Loucy (cell line): ENCODE results near the gene CYP2D6.
A peak's percentile ranks its signal among the peaks of the same experiment; 100 is the strongest.

Source experiments
- H2AFZ ChIP-seq: fragments of 200-600 bp; sonication (generic); 2 replicates; pipeline ENCODE4 v1.6.0; 2016; ENCODE audit warnings: antibody characterized with exemption, mild to moderate bottlenecking, low read length, moderate library complexity
- H3F3A ChIP-seq: fragments of 200-600 bp; 2 replicates; pipeline ENCODE4 v1.6.0; 2016; ENCODE audit warnings: antibody characterized with exemption, low read depth, mild to moderate bottlenecking
- H3K27me3 ChIP-seq: fragments of 200-600 bp; sonication (generic); 2 replicates; pipeline ENCODE4 v1.6.1; 2014; ENCODE audit warnings: low read length, mild to moderate bottlenecking; ENCODE audit not compliant: insufficient read depth, poor library complexity, severe bottlenecking
- H3K36me3 ChIP-seq: fragments of 200-600 bp; sonication (generic); 2 replicates; pipeline ENCODE4 v1.6.1; 2016; ENCODE audit warnings: low read length; ENCODE audit not compliant: insufficient read depth
- H3K4me1 ChIP-seq: fragments of 200-600 bp; sonication (generic); 2 replicates; pipeline ENCODE4 v1.5.1; 2014; ENCODE audit warnings: low read length, mild to moderate bottlenecking; ENCODE audit not compliant: insufficient read depth, poor library complexity, severe bottlenecking
- H3K4me2 ChIP-seq: fragments of 200-600 bp; sonication (generic); 2 replicates; pipeline ENCODE4 v1.6.0; 2014; ENCODE audit warnings: antibody characterized with exemption, low read length, low read depth, mild to moderate bottlenecking; ENCODE audit not compliant: poor library complexity, severe bottlenecking
- H3K4me3 ChIP-seq: fragments of 200-600 bp; sonication (generic); 2 replicates; pipeline ENCODE4 v1.5.1; 2014; ENCODE audit warnings: low read length, mild to moderate bottlenecking, mixed read lengths; ENCODE audit not compliant: poor library complexity, severe bottlenecking
- H3K79me2 ChIP-seq: fragments of 200-600 bp; sonication (generic); 2 replicates; pipeline ENCODE4 v1.6.1; 2014; ENCODE audit warnings: low read length; ENCODE audit not compliant: insufficient read depth
- H3K9ac ChIP-seq: fragments of 200-600 bp; sonication (generic); 2 replicates; pipeline ENCODE4 v1.6.0; 2014; ENCODE audit warnings: mild to moderate bottlenecking, low read depth, low read length, moderate library complexity; ENCODE audit not compliant: poor library complexity, severe bottlenecking
- H3K9me2 ChIP-seq: fragments of 200-600 bp; sonication (generic); replicated peaks from 2 replicates; pipeline ENCODE4 v1.6.1; 2016; ENCODE audit warnings: low read depth, low read length, mixed read lengths
- H3K9me3 ChIP-seq: fragments of 200-600 bp; sonication (generic); 2 replicates; pipeline ENCODE4 v1.6.1; 2014; ENCODE audit warnings: mild to moderate bottlenecking, antibody characterized with exemption, low read length, low read depth; ENCODE audit not compliant: insufficient read depth
- H4K20me1 ChIP-seq: fragments of 200-600 bp; sonication (generic); 2 replicates; pipeline ENCODE4 v1.6.0; 2014; ENCODE audit warnings: antibody characterized with exemption, low read length, mild to moderate bottlenecking; ENCODE audit not compliant: insufficient read depth, poor library complexity, severe bottlenecking
- CTCF ChIP-seq: fragments of 200-600 bp; sonication (generic); conservative IDR thresholded peaks from 2 replicates; pipeline ENCODE4 v1.5.1; 2014; ENCODE audit warnings: mild to moderate bottlenecking, antibody characterized with exemption, low read length
- EZH2phosphoT487 ChIP-seq: fragments of 200-600 bp; IDR thresholded peaks from 2 replicates; pipeline ENCODE4 v1.6.1; 2018; ENCODE audit warnings: antibody characterized with exemption, mild to moderate bottlenecking, moderate library complexity, borderline replicate concordance

CYP2D6 gene

GRCh38 chr22:42171417-42171816, 40.8 kb upstream of the CYP2D6 start:
- Histone ChIP-seq H3K9ac (no peak overlapping the region), H3K9me3 (no peaks in the 10 kb centered on the region), H3K4me3 (no peak overlapping the region), H3K9me2 (no peaks in the 10 kb centered on the region), H3K36me3 (peaks cover 54% of the 10 kb centered on the region; the same call in 1 of the 2 replicates), H3K4me2 (no peak overlapping the region), H2AFZ (no peak overlapping the region), H3K79me2 (peaks cover 75% of the 10 kb centered on the region), H3K4me1 (peaks cover 23% of the 10 kb centered on the region), H3F3A (no peaks in the 10 kb centered on the region; the same call in 1 of the 2 replicates), H3K27me3 (no peaks in the 10 kb centered on the region), H4K20me1 (peaks cover 14% of the 10 kb centered on the region)
- TF ChIP-seq EZH2phosphoT487 (no peak), CTCF (no peak)

GRCh38 chr22:42170946-42171345, 40.3 kb upstream of the CYP2D6 start:
- H3K79me2 ChIP-seq = peaks cover 73% of the 10 kb centered on the region
- H3K4me2 ChIP-seq = no peak overlapping the region
- H3K9ac ChIP-seq = no peak overlapping the region
- H2AFZ ChIP-seq = no peak overlapping the region
- no peaks in the 10 kb centered on the region for H3K9me3 ChIP-seq
- H3K27me3 ChIP-seq = no peaks in the 10 kb centered on the region
- peaks cover 21% of the 10 kb centered on the region for H3K4me1 ChIP-seq
- H3K9me2 ChIP-seq = no peaks in the 10 kb centered on the region
- H4K20me1 ChIP-seq = peaks cover 14% of the 10 kb centered on the region
- peaks cover 53% of the 10 kb centered on the region; the same call in 1 of the 2 replicates for H3K36me3 ChIP-seq
- H3F3A ChIP-seq = no peaks in the 10 kb centered on the region; the same call in 1 of the 2 replicates
- TF ChIP-seq CTCF (no peak), EZH2phosphoT487 (no peak)
- H3K4me3 ChIP-seq = no peak overlapping the region

DNA sequence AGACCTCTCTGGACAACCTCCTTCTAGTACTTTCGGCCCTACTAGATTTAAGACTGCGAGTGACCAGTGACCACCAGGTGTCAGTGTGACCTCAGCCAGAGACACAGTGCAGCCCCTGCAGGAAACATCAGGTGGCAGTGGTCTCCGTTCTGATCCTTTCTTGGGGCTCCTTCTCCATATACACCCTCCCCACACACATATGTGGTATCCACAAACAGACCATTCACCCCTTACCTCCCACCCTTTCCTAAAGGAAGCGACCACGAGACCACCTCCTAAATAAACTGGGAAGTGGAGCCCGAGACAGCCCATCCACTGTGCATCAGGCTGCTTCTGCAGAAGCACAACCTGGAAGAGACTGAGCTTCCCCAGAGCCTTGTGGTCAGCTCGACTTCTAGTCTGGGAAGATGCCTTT, 38.5 kb upstream of the CYP2D6 start:
- Histone ChIP-seq H3F3A (no peaks in the 10 kb centered on the region), H2AFZ (no peak overlapping the region), H3K4me1 (peaks cover 17% of the 10 kb centered on the region), H3K36me3 (peaks cover 64% of the 10 kb centered on the region; the same call in 1 of the 2 replicates), H3K4me2 (no peak overlapping the region), H3K9ac (no peak overlapping the region), H4K20me1 (peaks cover 14% of the 10 kb centered on the region), H3K27me3 (no peaks in the 10 kb centered on the region), H3K4me3 (no peak overlapping the region), H3K9me3 (no peaks in the 10 kb centered on the region), H3K79me2 (peaks cover 60% of the 10 kb centered on the region), H3K9me2 (no peaks in the 10 kb centered on the region)
- no peak for TF ChIP-seq EZH2phosphoT487
- peak; percentile 100 for TF ChIP-seq CTCF
